ENCODE results near the gene MAPK14. TPM values are rescaled to one million over a fixed set of nuclear protein-coding genes. Genes with fewer than 3 reads are reported as not detected.

The MAPK14 gene
- total RNA-seq, 1 donor from 2014 or later = 24.5 TPM

GRCh38 chr6:36068586-36068985 is 41.0 kb downstream of the MAPK14 start:
- Histone ChIP-seq H3K4me1 (peaks cover 60% of the 10 kb centered on the region), H3K4me3 (no peak overlapping the region), H3K9me3 (replicated peaks) (no peaks in the 10 kb centered on the region), H3K36me3 (no peaks in the 10 kb centered on the region), H3K27me3 (ENCODE audit: low read depth) (no peaks in the 10 kb centered on the region), H3K27ac (replicated peaks) (no peak overlapping the region)
- no peak for TF ChIP-seq CTCF (IDR thresholded peaks at IDR 0.05; ENCODE audit: borderline replicate concordance)
- intact Hi-C loops (cut with micrococcal nuclease) = no loop called here
- DNase-seq = no peak

GRCh38 chr6:36069573-36069972 is 42.0 kb downstream of the MAPK14 start:
- H3K27ac ChIP-seq (replicated peaks) = no peak overlapping the region
- no peak overlapping the region for H3K4me3 ChIP-seq
- intact Hi-C loops (cut with micrococcal nuclease) = no loop called here
- DNase-seq = no peak
- no peaks in the 10 kb centered on the region for H3K27me3 ChIP-seq (ENCODE audit: low read depth)
- no peaks in the 10 kb centered on the region for H3K9me3 ChIP-seq (replicated peaks)
- peaks cover 3% of the 10 kb centered on the region for H3K36me3 ChIP-seq
- peaks cover 50% of the 10 kb centered on the region for H3K4me1 ChIP-seq
- no peak for TF ChIP-seq CTCF (IDR thresholded peaks at IDR 0.05; ENCODE audit: borderline replicate concordance)

- H3K9me3 ChIP-seq (replicated peaks) = no peaks in the 10 kb centered on the region
- DNase-seq = no peak
- no peaks in the 10 kb centered on the region for H3K27me3 ChIP-seq (ENCODE audit: low read depth)
- no peak for TF ChIP-seq CTCF (IDR thresholded peaks at IDR 0.05; ENCODE audit: borderline replicate concordance)
- H3K4me3 ChIP-seq = no peak overlapping the region
- H3K36me3 ChIP-seq = peaks cover 3% of the 10 kb centered on the region
- intact Hi-C loops (cut with micrococcal nuclease) = no loop called here
- H3K4me1 ChIP-seq = peaks cover 43% of the 10 kb centered on the region
- no peak overlapping the region for H3K27ac ChIP-seq (replicated peaks)
Observed at GRCh38 chr6:36070252-36070651, 42.6 kb downstream of the MAPK14 start.

GRCh38 chr6:36071281-36071680 is 43.7 kb downstream of the MAPK14 start:
- intact Hi-C loops (cut with micrococcal nuclease) = no loop called here
- peaks cover 34% of the 10 kb centered on the region for H3K4me1 ChIP-seq

GRCh38 chr6:36071714-36072113 is 44.1 kb downstream of the MAPK14 start:
- no peaks in the 10 kb centered on the region for H3K27me3 ChIP-seq (ENCODE audit: low read depth)
- no peaks in the 10 kb centered on the region for H3K9me3 ChIP-seq (replicated peaks)
- H3K36me3 ChIP-seq = peaks cover 16% of the 10 kb centered on the region
- H3K4me3 ChIP-seq = no peak overlapping the region
- intact Hi-C loops (cut with micrococcal nuclease) = no loop called here
- no peak overlapping the region for H3K27ac ChIP-seq (replicated peaks)
- no peak for DNase-seq
- TF ChIP-seq CTCF (IDR thresholded peaks at IDR 0.05; ENCODE audit: borderline replicate concordance) = no peak
- peaks cover 30% of the 10 kb centered on the region for H3K4me1 ChIP-seq

More at GRCh38 chr6:36071281-36071680, 43.7 kb downstream of the MAPK14 start:
- no peak for DNase-seq
- Histone ChIP-seq H3K27me3 (ENCODE audit: low read depth) (no peaks in the 10 kb centered on the region), H3K4me3 (no peak overlapping the region), H3K36me3 (peaks cover 11% of the 10 kb centered on the region), H3K27ac (replicated peaks) (no peak overlapping the region), H3K9me3 (replicated peaks) (no peaks in the 10 kb centered on the region)
- no peak for TF ChIP-seq CTCF (IDR thresholded peaks at IDR 0.05; ENCODE audit: borderline replicate concordance)

- Histone ChIP-seq H3K9me3 (replicated peaks) (no peaks in the 10 kb centered on the region), H3K27ac (replicated peaks) (no peak overlapping the region), H3K27me3 (ENCODE audit: low read depth) (no peaks in the 10 kb centered on the region), H3K4me1 (peaks cover 20% of the 10 kb centered on the region), H3K36me3 (peaks cover 25% of the 10 kb centered on the region), H3K4me3 (no peak overlapping the region)
- DNase-seq = no peak
- intact Hi-C loops (cut with micrococcal nuclease) = no loop called here
- TF ChIP-seq CTCF (IDR thresholded peaks at IDR 0.05; ENCODE audit: borderline replicate concordance) = no peak
Observed at GRCh38 chr6:36072681-36073080, 45.1 kb downstream of the MAPK14 start.
